T follicular helper cell (primary cell): ENCODE results near the gene C1orf87.

Source experiments
- DNase-seq: peaks from one replicate; pipeline ENCODE4 v3.0.0-alpha.2; 2020; ENCODE audit warnings: low read depth
- total RNA-seq, 2 experiments: gene quantifications; one replicate each; lab custom pipeline; 2026; lab: John Stamatoyannopoulos, UW

Gene C1orf87
- total RNA-seq: 0 reads per million in 2 experiments

DNA sequence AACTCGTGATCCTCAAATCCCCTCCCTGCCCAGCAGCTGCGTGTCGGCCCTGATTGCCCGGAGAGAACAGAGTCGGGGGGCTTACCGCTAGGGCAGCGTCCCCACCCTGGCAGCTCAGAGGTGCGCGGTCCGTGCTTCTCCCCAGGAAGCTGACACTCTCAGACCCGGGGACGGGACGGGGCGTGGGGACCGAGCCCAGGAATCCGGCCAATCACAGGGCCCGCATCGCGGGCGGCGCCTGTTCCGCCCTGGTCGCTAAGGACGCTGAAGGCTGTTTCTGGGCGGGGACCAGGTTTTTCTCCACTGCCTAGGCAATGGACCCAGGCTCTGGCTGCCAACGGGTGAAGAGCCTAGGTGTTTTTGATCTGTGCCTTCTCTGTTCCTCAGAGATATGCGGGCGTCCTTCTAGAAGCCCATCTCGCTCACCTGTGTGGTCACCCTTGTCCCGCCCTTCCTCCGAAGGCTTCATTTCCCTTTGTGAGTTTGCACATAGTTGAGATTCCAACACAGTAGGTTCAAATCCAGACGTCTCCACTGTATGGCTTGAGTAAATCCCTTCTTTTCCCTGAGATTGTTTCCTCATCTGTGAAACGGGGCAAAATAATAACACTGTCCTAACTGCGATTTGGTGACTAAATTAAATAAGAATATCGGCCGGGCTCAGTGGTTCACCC lies at the start of gene C1orf87:
Gene C1orf87, minus strand, starts transcription at position 166 of the 674 bp plus-strand sequence. CDS start 1,127 bp downstream, outside the sequence.
- DNase-seq: no peak

- no peak for DNase-seq
Observed at GRCh38 chr1:60118085-60118484, 44.5 kb upstream of the C1orf87 start.

- no peak for DNase-seq
Observed at GRCh38 chr1:60114745-60115318, 41.3 kb upstream of the C1orf87 start.

GRCh38 chr1:60113596-60113995 lies 40.0 kb upstream of the C1orf87 start:
- no peak for DNase-seq

DNA sequence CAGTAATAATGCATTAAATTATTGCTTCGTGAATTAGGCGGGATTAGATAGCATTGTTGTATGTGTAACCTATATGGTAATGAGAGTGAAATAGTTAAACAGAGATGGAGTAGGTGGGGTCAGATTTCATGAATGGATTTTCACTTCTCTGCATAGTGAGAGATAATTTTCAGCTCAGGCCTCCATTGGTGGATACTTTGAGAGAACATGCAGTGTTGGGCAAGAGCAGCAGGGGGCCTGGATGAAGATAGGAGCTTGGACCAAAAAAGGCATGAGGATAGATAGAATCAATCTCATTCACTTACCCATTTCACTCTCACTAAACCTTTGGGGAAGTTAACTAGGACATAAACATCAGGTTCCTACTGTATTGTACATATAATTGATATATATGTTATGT lies 39.5 kb upstream of the C1orf87 start:
- no peak for DNase-seq

GRCh38 chr1:60111716-60112115 lies 38.1 kb upstream of the C1orf87 start:
- DNase-seq: no peak

GRCh38 chr1:60111118-60111517 lies 37.5 kb upstream of the C1orf87 start:
- no peak for DNase-seq

GRCh38 chr1:60108196-60108595 lies 34.6 kb upstream of the C1orf87 start:
- no peak for DNase-seq

- DNase-seq: no peak
Observed at GRCh38 chr1:60103186-60103585, 29.6 kb upstream of the C1orf87 start.

- DNase-seq: no peak
Observed at GRCh38 chr1:60102267-60103061, 28.9 kb upstream of the C1orf87 start.

GRCh38 chr1:60101516-60101915 lies 27.9 kb upstream of the C1orf87 start:
- no peak for DNase-seq

- no peak for DNase-seq
Observed at GRCh38 chr1:60091195-60091715, 17.7 kb upstream of the C1orf87 start.

DNA sequence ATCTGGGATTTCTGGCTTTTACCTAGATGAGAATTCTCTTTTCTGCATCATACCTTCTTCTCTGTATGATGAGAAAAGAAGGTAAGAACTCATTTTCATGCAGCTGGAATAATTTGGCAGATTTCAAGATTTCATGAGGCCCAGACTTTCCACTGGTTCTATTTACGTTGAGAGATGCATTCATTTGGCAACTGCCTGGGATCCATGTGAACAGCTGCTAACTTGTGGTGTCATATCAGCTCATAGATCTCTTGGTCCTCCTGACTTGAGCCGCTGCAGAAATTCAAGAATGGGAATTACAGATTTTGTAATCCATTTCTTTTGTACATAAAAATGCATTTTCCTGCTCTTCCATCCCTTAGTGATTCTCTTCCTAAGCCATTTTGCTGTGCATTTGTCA lies 17.1 kb upstream of the C1orf87 start:
- DNase-seq: no peak

DNA sequence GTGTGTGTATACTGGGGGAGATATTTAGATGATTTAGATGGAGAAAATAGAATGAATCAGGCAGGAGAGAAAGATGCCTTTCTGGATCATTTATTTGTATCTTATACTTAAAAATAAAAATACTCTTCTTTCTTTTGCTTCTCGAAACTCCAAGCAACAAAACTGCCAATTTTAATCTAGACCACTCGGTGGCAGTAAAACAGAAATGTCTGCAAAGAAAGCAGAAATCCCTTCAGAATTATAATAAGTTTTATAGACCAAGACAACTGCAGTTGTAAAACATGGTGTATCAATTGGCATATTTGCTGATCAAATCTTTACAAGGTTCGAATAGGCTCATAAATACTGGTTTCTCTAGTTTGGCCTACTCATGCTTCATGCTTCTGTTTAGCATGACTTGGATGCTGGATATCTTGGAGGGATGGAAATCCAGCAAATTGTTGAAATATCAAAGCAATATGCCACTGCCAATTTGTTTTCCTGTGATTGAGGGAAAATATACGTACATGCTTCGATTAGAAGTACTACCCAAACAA lies 15.1 kb upstream of the C1orf87 start:
- no peak for DNase-seq

DNA sequence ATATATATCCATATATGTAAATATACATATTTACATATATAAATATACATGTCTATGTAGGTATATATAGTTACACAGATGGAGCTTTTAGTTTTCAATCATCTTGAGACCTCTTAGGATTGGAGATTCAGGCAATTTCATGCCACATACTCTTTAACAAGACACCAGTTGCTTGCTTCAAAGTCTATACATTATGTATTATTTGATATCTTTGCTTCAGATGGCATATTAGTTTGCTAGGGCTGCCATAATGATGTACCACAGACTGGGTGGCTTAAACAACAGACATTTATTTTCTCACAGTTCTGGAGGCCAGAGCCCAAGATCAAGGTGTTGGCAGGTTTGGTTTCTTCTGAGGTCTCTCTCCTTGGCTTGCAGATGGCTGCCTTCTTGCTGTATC lies 14.1 kb upstream of the C1orf87 start:
- DNase-seq: no peak

DNA sequence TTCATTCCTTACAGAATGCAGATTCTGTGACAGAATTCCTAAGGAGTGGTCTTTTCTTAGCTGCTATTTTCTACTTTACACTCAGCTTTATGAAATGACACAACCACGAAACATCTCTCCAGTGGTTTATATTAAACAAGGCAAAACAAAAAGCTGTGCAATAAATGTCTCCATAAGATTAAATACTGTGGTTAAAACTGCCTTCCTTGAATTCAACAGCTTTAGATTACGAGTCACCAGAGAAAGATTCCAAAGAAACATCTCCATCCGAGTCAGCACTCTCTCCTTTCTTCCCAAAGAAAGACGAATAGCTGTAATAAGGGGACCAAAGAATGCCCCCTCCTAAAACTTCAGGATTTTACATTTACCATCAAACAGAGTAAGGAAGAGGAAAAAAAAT lies 4.6 kb upstream of the C1orf87 start:
- no peak for DNase-seq

- no peak for DNase-seq
Observed at GRCh38 chr1:60071296-60071695, 2.3 kb downstream of the C1orf87 start.

DNA sequence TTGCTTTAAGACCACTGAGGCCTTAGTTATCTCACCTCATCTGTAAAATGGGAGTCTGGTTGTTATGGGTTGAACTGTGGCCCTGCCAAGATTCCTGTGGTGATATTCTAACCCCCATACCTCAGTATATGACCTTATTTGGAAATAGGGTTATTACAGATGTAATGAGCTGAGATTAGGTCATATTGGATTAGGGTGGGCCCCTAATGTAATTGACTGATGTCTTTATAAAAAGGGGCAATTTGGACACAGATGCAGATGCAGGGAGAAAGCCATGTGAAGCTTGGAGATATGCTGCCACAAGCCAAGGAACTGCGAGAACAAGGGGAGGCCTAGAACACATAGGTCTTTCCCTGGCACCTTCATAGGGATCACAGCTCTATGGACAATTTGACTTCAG lies 3.9 kb downstream of the C1orf87 start:
- DNase-seq: no peak

DNA sequence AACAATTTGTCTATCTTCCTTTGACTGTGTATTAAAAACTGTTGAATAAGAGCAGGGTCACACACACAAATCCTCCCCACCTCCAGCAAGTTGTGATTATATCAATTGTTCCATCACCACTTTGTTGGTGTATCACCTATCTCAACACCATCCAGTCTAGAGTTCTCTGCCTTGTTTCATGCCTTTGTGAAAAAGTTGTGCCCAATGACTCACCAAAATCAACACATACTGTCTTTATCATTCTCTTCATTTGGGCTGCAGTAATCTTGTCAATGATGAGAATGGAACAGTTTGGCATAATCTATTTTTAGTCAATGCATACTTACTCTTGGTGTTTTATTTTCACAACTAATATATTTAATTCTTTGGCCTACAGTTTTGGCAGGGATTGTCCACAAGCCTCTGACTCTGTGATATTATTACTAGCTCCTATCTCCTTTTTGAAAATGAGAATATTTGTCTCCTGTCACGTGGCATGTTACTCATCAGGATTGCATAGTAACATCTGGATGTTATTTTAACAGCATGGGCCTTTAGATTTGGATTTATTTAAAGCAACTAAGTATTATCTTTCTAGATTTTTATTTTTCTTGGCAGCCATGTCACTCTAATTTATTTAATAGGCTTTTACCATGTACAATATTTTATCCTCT lies 5.1 kb downstream of the C1orf87 start:
- no peak for DNase-seq

DNA sequence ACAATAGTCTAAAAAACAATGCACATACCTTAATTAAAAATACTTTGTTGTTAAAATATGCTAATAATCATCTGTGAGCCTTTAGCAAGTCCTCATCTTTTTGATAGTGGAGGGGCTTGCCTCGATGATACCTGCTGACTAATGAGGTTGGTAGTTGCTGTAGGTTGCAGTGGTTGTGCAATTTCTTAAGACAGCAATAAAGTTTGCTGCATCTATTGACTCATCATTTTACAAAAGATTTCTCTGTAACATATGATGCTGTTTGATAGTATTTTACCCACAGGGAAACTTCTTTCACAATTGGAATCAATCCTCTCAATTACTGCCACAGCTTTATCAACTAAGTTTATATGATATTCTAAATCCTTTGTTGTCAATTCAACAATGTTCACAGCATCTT lies 7.6 kb downstream of the C1orf87 start:
- no peak for DNase-seq

- no peak for DNase-seq
Observed at GRCh38 chr1:60065199-60065598, 8.4 kb downstream of the C1orf87 start.

DNA sequence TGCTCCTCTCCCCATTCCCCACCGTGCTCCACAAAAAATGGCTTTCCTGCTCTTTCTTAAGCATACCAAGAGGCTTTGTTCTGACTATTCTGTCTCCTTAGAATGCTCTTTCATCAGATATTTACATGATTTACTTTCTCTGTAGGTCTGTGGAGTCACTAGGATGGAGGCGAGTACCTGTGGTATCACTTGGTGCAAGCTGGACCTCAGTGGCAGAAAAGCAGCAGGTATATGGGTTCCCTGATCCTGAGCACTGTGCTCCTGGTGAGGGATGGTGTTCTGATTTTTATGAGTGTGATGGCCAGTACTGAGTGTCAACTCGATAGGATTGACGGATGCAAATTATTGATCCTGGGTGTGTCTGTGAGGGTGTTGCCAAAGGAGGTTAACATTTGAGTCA lies 10.0 kb downstream of the C1orf87 start:
- no peak for DNase-seq
